PC-9 (cell line): ENCODE data around the gene CDCA7. TPM values are rescaled to one million over a fixed set of nuclear protein-coding genes. Genes with fewer than 3 reads are reported as not detected.

Source experiments
- BruUV-seq: library from RNA; stranded (reverse); fragments of 400-500 nt; replicated peaks from 2 replicates; lab custom pipeline; 2021; lab: Mats Ljungman, UMichigan
- CTCF ChIA-PET: fragments of 300-600 bp; sonication (Branson Sonifier 250); formaldehyde crosslinking; loops from one replicate; lab custom pipeline; 2022; ENCODE audit warnings: antibody characterized with exemption; lab: Charles Lee
- POLR2A ChIA-PET: fragments of 300-600 bp; sonication (Branson Sonifier 250); formaldehyde crosslinking; loops from one replicate; lab custom pipeline; 2022; ENCODE audit warnings: antibody characterized with exemption; ENCODE audit not compliant: unreplicated experiment; lab: Charles Lee
- DNase-seq, 2 experiments: peaks; one replicate each; pipeline versions ENCODE4 v3.0.0 to v3.0.0-alpha.2; 2015 to 2022; ENCODE audit warnings: mixed read lengths in 1 of 2
- H2AFZ ChIP-seq: fragments of 200-600 bp; sonication (generic); 2 replicates; pipeline ENCODE4 v1.8.1; 2017; ENCODE audit warnings: antibody characterized with exemption
- H3F3A ChIP-seq: fragments of 200-600 bp; sonication (generic); 2 replicates; pipeline ENCODE4 v1.8.1; 2017; ENCODE audit warnings: antibody characterized with exemption, mild to moderate bottlenecking, low read depth; ENCODE audit not compliant: insufficient read depth
- H3K27ac ChIP-seq: fragments of 200-600 bp; sonication (generic); 2 replicates; pipeline ENCODE4 v1.6.1; 2016; ENCODE audit warnings: mixed run types
- H3K27me3 ChIP-seq: fragments of 200-600 bp; sonication (generic); 2 replicates; pipeline ENCODE4 v1.6.1; 2016; ENCODE audit warnings: low read depth, mixed run types; ENCODE audit not compliant: insufficient read depth
- H3K36me3 ChIP-seq: fragments of 200-600 bp; sonication (generic); 2 replicates; pipeline ENCODE4 v1.6.1; 2016; ENCODE audit warnings: low read depth, mixed run types
- H3K4me1 ChIP-seq: fragments of 200-600 bp; sonication (generic); replicated peaks from 2 replicates; pipeline ENCODE4 v1.6.1; 2016; ENCODE audit warnings: mixed run types; ENCODE audit not compliant: insufficient read depth
- H3K4me2 ChIP-seq: fragments of 200-600 bp; sonication (generic); 2 replicates; pipeline ENCODE4 v1.6.1; 2017; ENCODE audit warnings: mixed run types
- H3K4me3 ChIP-seq: fragments of 200-600 bp; sonication (generic); 2 replicates; pipeline ENCODE4 v1.6.1; 2016; ENCODE audit warnings: mixed run types
- H3K79me2 ChIP-seq: fragments of 200-600 bp; sonication (generic); 2 replicates; pipeline ENCODE4 v1.6.1; 2017; ENCODE audit warnings: low read depth, mixed run types
- H3K9me2 ChIP-seq: fragments of 200-600 bp; sonication (generic); 2 replicates; pipeline ENCODE4 v1.8.1; 2017; ENCODE audit warnings: mild to moderate bottlenecking; ENCODE audit not compliant: insufficient read depth
- H3K9me3 ChIP-seq: fragments of 200-600 bp; sonication (generic); 2 replicates; pipeline ENCODE4 v1.8.1; 2016; ENCODE audit warnings: low read depth; ENCODE audit not compliant: insufficient read depth
- H4K20me1 ChIP-seq: fragments of 200-600 bp; sonication (generic); 2 replicates; pipeline ENCODE4 v1.8.1; 2017; ENCODE audit not compliant: insufficient read depth
- EZH2 ChIP-seq: fragments of 200-600 bp; sonication (generic); IDR thresholded peaks from 2 replicates; pipeline ENCODE4 v1.8.0; 2017; ENCODE audit warnings: antibody characterized with exemption, low read depth
- intact Hi-C: fragments of 100-400 bp; cut with micrococcal nuclease; formaldehyde crosslinking; loops from one replicate; pipeline ENCODE4 v1.10.0; 2022; ENCODE audit not compliant: unreplicated experiment
- total RNA-seq: library from RNA; stranded (reverse); gene quantifications from 2 replicates; pipeline ENCODE4 v1.2.3, GENCODE V29; 2021
- TF ChIP-seq, protein P1 (sequence below): fragments of 200-600 bp; sonication (generic); conservative IDR thresholded peaks from 2 replicates; pipeline ENCODE4 v1.6.1; 2017; ENCODE audit warnings: mixed run types, antibody characterized with exemption, mild to moderate bottlenecking, moderate library complexity

CDCA7 gene
- total RNA-seq, 1 experiment from 2014 or later, result 34.2 TPM

GRCh38 chr2:173400760-173401159 lies 46.1 kb downstream of the CDCA7 start:
- no peak for DNase-seq
- Histone ChIP-seq H3K27me3 (peaks cover 24% of the 10 kb centered on the region; the same call in 1 of the 2 replicates), H2AFZ (no peak overlapping the region), H3K9me2 (no peaks in the 10 kb centered on the region), H3K4me2 (no peak overlapping the region), H3K9me3 (no peaks in the 10 kb centered on the region), H3K79me2 (no peaks in the 10 kb centered on the region), H4K20me1 (no peaks in the 10 kb centered on the region), H3F3A (no peaks in the 10 kb centered on the region), H3K4me1 (peaks cover 11% of the 10 kb centered on the region; the same call in 1 of the 2 replicates), H3K27ac (no peak overlapping the region), H3K4me3 (no peak overlapping the region), H3K36me3 (no peaks in the 10 kb centered on the region)
- intact Hi-C loops, result loop anchor here (10.0 kb wide), 2 partner anchors 564 to 1144 kb away; partner anchors contain the start of gene SP3
- no TSS peak for BruUV-seq
- ChIA-PET POLR2A (interaction anchor here (0.7 kb wide), 1 partner anchor 612 kb away, joined by 18 read pairs; no protein-coding TSS in a partner anchor), CTCF (interaction anchor here (1.0 to 1.5 kb wide), 2 partner anchors 940 to 1146 kb away, joined by 3 to 6 read pairs; no protein-coding TSS in a partner anchor)
- TF ChIP-seq EZH2, result no peak
- TF ChIP-seq, protein P1, sequence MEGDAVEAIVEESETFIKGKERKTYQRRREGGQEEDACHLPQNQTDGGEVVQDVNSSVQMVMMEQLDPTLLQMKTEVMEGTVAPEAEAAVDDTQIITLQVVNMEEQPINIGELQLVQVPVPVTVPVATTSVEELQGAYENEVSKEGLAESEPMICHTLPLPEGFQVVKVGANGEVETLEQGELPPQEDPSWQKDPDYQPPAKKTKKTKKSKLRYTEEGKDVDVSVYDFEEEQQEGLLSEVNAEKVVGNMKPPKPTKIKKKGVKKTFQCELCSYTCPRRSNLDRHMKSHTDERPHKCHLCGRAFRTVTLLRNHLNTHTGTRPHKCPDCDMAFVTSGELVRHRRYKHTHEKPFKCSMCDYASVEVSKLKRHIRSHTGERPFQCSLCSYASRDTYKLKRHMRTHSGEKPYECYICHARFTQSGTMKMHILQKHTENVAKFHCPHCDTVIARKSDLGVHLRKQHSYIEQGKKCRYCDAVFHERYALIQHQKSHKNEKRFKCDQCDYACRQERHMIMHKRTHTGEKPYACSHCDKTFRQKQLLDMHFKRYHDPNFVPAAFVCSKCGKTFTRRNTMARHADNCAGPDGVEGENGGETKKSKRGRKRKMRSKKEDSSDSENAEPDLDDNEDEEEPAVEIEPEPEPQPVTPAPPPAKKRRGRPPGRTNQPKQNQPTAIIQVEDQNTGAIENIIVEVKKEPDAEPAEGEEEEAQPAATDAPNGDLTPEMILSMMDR, result 0 out of 2 replicates have a peak, but pooled peaks have one; percentile 22

- Histone ChIP-seq H3K36me3 (no peaks in the 10 kb centered on the region), H3K4me2 (peak overlapping the region; percentile 75), H3K4me1 (peaks cover 11% of the 10 kb centered on the region; the same call in 1 of the 2 replicates), H2AFZ (peak overlapping the region; percentile 40; the same call in 1 of the 2 replicates), H3K4me3 (peak overlapping the region; percentile 38; the same call in 1 of the 2 replicates), H3K79me2 (no peaks in the 10 kb centered on the region), H3K27me3 (peaks cover 24% of the 10 kb centered on the region; the same call in 1 of the 2 replicates), H3F3A (no peaks in the 10 kb centered on the region), H3K9me3 (no peaks in the 10 kb centered on the region), H3K27ac (no peak overlapping the region), H3K9me2 (no peaks in the 10 kb centered on the region), H4K20me1 (no peaks in the 10 kb centered on the region)
- intact Hi-C loops, result loop anchor here (1.0 to 10.0 kb wide), 9 partner anchors 47 to 1143 kb away; partner anchors contain the start of gene SP3
- TF ChIP-seq EZH2, result no peak
- TF ChIP-seq, protein P1, result no peak
- DNase-seq, result no peak
- no TSS peak for BruUV-seq
- CTCF ChIA-PET, result interaction anchor here (0.6 to 1.5 kb wide), 4 partner anchors 44 to 1145 kb away, joined by 3 to 6 read pairs (median 3); no protein-coding TSS in a partner anchor
- POLR2A ChIA-PET, result no interaction called here
Observed at GRCh38 chr2:173401716-173402326, 47.1 kb downstream of the CDCA7 start.

DNA sequence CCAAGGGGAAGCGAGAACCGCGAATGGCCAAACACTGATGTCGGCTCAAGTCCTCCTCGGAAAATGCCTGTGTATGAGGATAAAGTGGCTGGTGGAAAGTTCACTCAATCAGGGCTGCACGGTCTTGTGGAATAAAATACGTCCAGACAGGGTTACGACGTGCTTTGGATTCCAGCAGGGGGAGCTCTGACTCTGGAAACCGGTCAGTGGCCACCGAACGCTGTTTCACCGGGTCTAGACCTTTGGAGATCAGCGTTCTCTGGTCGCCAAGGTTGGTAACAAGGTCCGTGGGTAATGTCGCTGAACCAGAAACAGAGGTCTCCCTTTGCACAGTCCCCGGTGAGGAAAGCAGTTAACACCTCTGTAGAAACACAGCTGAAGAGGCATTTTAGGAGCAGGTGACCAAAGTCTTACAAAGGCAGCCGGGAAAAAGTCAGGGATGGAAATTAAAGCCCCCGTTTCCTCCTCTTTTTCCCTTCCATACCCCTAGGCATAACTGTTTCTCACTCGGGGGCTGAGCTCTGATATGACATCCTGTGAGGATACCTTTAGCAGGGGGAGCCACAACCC lies 47.8 kb downstream of the CDCA7 start:
- no TSS peak for BruUV-seq
- H3K9me2 ChIP-seq, result no peaks in the 10 kb centered on the region
- H3F3A ChIP-seq, result no peaks in the 10 kb centered on the region
- no peaks in the 10 kb centered on the region for H3K79me2 ChIP-seq
- H3K4me1 ChIP-seq, result peaks cover 11% of the 10 kb centered on the region; the same call in 1 of the 2 replicates
- DNase-seq, result peak; percentile 79 to 88
- H2AFZ ChIP-seq, result peak overlapping the region; percentile 52; the same call in 1 of the 2 replicates
- no peak for TF ChIP-seq EZH2
- TF ChIP-seq, protein P1, result peak; percentile 99
- H4K20me1 ChIP-seq, result no peaks in the 10 kb centered on the region
- intact Hi-C loops, result loop anchor here (1.0 to 10.0 kb wide), 9 partner anchors 47 to 1142 kb away; partner anchors contain the start of gene SP3
- POLR2A ChIA-PET, result no interaction called here
- H3K4me2 ChIP-seq, result peak overlapping the region; percentile 75
- CTCF ChIA-PET, result interaction anchor here (0.5 to 1.3 kb wide), 10 partner anchors 8 to 948 kb away, joined by 3 to 17 read pairs (median 4); no protein-coding TSS in a partner anchor
- peak overlapping the region; percentile 38; the same call in 1 of the 2 replicates for H3K4me3 ChIP-seq
- no peaks in the 10 kb centered on the region for H3K9me3 ChIP-seq
- no peaks in the 10 kb centered on the region for H3K36me3 ChIP-seq
- peaks cover 24% of the 10 kb centered on the region; the same call in 1 of the 2 replicates for H3K27me3 ChIP-seq
- H3K27ac ChIP-seq, result no peak overlapping the region
